Liver (tissue), 9 donors: ENCODE data around the gene PKP4. TPM values are rescaled to one million over a fixed set of nuclear protein-coding genes. Genes with fewer than 3 reads are reported as not detected.

Experiments
- DNase-seq: peaks from one replicate; pipeline ENCODE4 v3.0.0-alpha.2; 2017; ENCODE audit warnings: low spot score
- H3K27ac ChIP-seq, 2 donors: one replicate each; pipeline ENCODE4 v1.7.0; 2013; ENCODE audit warnings: inconsistent platforms in 2 of 2, low read length in 2 of 2, control low read depth in 1 of 2, low read depth in 1 of 2, mild to moderate bottlenecking in 1 of 2
- H3K27me3 ChIP-seq, 4 donors: one replicate each; pipeline versions ENCODE4 v1.6.1 to v1.7.0; 2013; ENCODE audit warnings: low read length in 3 of 4, inconsistent platforms in 1 of 4, mild to moderate bottlenecking in 1 of 4, moderate library complexity in 1 of 4; ENCODE audit not compliant: control insufficient read depth in 4 of 4, insufficient read depth in 4 of 4
- H3K36me3 ChIP-seq, 4 donors: one replicate each; pipeline versions ENCODE4 v1.6.1 to v1.7.0; 2013; ENCODE audit warnings: low read length in 3 of 4, mild to moderate bottlenecking in 3 of 4, low read depth in 1 of 4, moderate library complexity in 1 of 4; ENCODE audit not compliant: control insufficient read depth in 4 of 4, insufficient read depth in 3 of 4
- H3K4me1 ChIP-seq, 4 donors: one replicate each; pipeline versions ENCODE4 v1.6.1 to v1.7.0; 2013; ENCODE audit warnings: low read length in 3 of 4, mild to moderate bottlenecking in 3 of 4, moderate library complexity in 1 of 4; ENCODE audit not compliant: control insufficient read depth in 4 of 4, insufficient read depth in 4 of 4
- H3K4me3 ChIP-seq, 3 donors: one replicate each; pipeline versions ENCODE4 v1.6.1 to v1.7.0; 2013; ENCODE audit warnings: low read length in 3 of 3, control low read depth in 1 of 3, low read depth in 1 of 3, mild to moderate bottlenecking in 1 of 3
- H3K9ac ChIP-seq, 2 donors: one replicate each; pipeline ENCODE4 v1.7.0; 2013; ENCODE audit warnings: low read length in 2 of 2, mild to moderate bottlenecking in 2 of 2, moderate library complexity in 2 of 2, control low read depth in 1 of 2, low read depth in 1 of 2
- H3K9me3 ChIP-seq, 4 donors: one replicate each; pipeline versions ENCODE4 v1.6.1 to v1.7.0; 2013; ENCODE audit warnings: low read length in 3 of 4; ENCODE audit not compliant: control insufficient read depth in 4 of 4
- CTCF ChIP-seq: fragments of 150-350 bp; IDR thresholded peaks from 2 replicates; pipeline ENCODE4 v1.5.1; 2017; ENCODE audit warnings: improper control_type of control experiment, low read depth, low read length; ENCODE audit not compliant: missing input control
- EGR1 ChIP-seq, 2 donors: IDR thresholded peaks; 2 replicates each; pipeline ENCODE4 v1.6.1; 2016 to 2018; ENCODE audit warnings: antibody characterized with exemption in 2 of 2, low read depth in 2 of 2
- FOXA1 ChIP-seq: IDR thresholded peaks from 2 replicates; pipeline ENCODE4 v1.6.1; 2016; ENCODE audit warnings: antibody characterized with exemption
- FOXA2 ChIP-seq: IDR thresholded peaks from 2 replicates; pipeline ENCODE4 v1.6.1; 2016; ENCODE audit warnings: antibody characterized with exemption
- GABPA ChIP-seq, 2 donors: IDR thresholded peaks in 1 of 2; conservative IDR thresholded peaks in 1 of 2; 2 replicates each; pipeline ENCODE4 v1.6.1; 2016; ENCODE audit warnings: antibody characterized with exemption in 2 of 2, mild to moderate bottlenecking in 1 of 2, moderate library complexity in 1 of 2
- HNF4A ChIP-seq, 2 donors: conservative IDR thresholded peaks; 2 replicates each; pipeline ENCODE4 v1.6.1; 2016; ENCODE audit warnings: antibody characterized with exemption in 2 of 2, mild to moderate bottlenecking in 2 of 2
- HNF4G ChIP-seq: IDR thresholded peaks from 2 replicates; pipeline ENCODE4 v1.6.1; 2016; ENCODE audit warnings: antibody characterized with exemption
- MAX ChIP-seq: IDR thresholded peaks from 2 replicates; pipeline ENCODE4 v1.6.1; 2016; ENCODE audit warnings: antibody characterized with exemption
- NR2F2 ChIP-seq: IDR thresholded peaks from 2 replicates; pipeline ENCODE4 v1.6.1; 2016; ENCODE audit warnings: antibody characterized with exemption
- RAD21 ChIP-seq, 2 donors: IDR thresholded peaks; 2 replicates each; pipeline ENCODE4 v1.6.1; 2016; ENCODE audit warnings: antibody characterized with exemption in 2 of 2, mild to moderate bottlenecking in 2 of 2
- REST ChIP-seq: IDR thresholded peaks from 2 replicates; pipeline ENCODE4 v1.6.1; 2016; ENCODE audit warnings: antibody characterized with exemption, mild to moderate bottlenecking
- RXRA ChIP-seq, 2 donors: IDR thresholded peaks; 2 replicates each; pipeline ENCODE4 v1.6.1; 2017 to 2018; ENCODE audit warnings: antibody characterized with exemption in 2 of 2, mild to moderate bottlenecking in 1 of 2
- SP1 ChIP-seq: IDR thresholded peaks from 2 replicates; pipeline ENCODE4 v1.6.1; 2018; ENCODE audit warnings: antibody characterized with exemption, mild to moderate bottlenecking
- TAF1 ChIP-seq: conservative IDR thresholded peaks from 2 replicates; pipeline ENCODE4 v1.6.1; 2016; ENCODE audit warnings: antibody characterized with exemption, mild to moderate bottlenecking
- YY1 ChIP-seq: IDR thresholded peaks from 2 replicates; pipeline ENCODE4 v1.6.1; 2016; ENCODE audit warnings: antibody characterized with exemption, mild to moderate bottlenecking
- ZBTB33 ChIP-seq: IDR thresholded peaks from 2 replicates; pipeline ENCODE4 v1.6.1; 2016; ENCODE audit warnings: antibody characterized with exemption
- WGBS: extraction: QIAGEN DNeasy Blood & Tissue Kit; methylation state at CpG from one replicate; pipeline ENCODE4 v1.1.7; 2013; 5-methylcytosine and 5-hydroxymethylcytosine counted together
- polyA plus RNA-seq, 2 donors: library from polyadenylated mRNA; stranded (reverse) in 1 of 2; unstranded in 1 of 2; fragments of 200-250 nt in 1 of 2; fragments of >200 nt in 1 of 2; fragmentation: Nextera tagmentation in 1 of 2; extraction: Ambion mirVana in 1 of 2; gene quantifications; one replicate each; pipeline versions ENCODE4 v1.2.1 to v1.2.3, GENCODE V29; 2013 to 2015
- total RNA-seq, 2 donors: library from RNA; depleted of rRNA; stranded (reverse); fragments of >200 nt; gene quantifications; one replicate each; pipeline ENCODE4 v1.2.3, GENCODE V29; 2014
- donor health status: healthy.
- donor health status: healthy.
- donor health status: healthy.
- donor health status: healthy.
- donor health status: healthy.

The PKP4 gene
- total and polyA plus RNA-seq, 4 donors, result 7.7 to 33.8 (median 19.0) TPM

GRCh38 chr2:158457826-158458616 is 1.3 kb downstream of the PKP4 start:
- Histone ChIP-seq H3K9me3 (no peaks in the 10 kb centered on the region), H3K27me3 (no peaks in the 10 kb centered on the region), H3K36me3 (no peaks in the 10 kb centered on the region), H3K4me1 (peaks cover 0 to 36% (median 34%) of the 10 kb centered on the region in 4 donors), H3K4me3 (peak overlapping the region; percentile 74 to 91 (median 79)), H3K9ac (peak overlapping the region; percentile 10 to 27), H3K27ac (peak overlapping the region; percentile 92 to 96)
- under 1% methylated on average over 61 of the region's 61 CpGs for WGBS
- TF ChIP-seq TAF1 (no peak), HNF4A (conservative IDR thresholded peaks at IDR 0.05) (peak; percentile 92 to 93), RAD21 (IDR thresholded peaks at IDR 0.05) (peak; percentile 60 to 62), RXRA (IDR thresholded peaks at IDR 0.05) (peak; percentile 67 to 72), GABPA (IDR thresholded peaks at IDR 0.05 in 1 of 2, conservative IDR thresholded peaks at IDR 0.05 in 1 of 2) (no peak), MAX (peak; percentile 49), YY1 (peak; percentile 74), EGR1 (IDR thresholded peaks at IDR 0.05; ENCODE audit: low read depth in 2 of 2) (no peak), NR2F2 (peak; percentile 72), FOXA2 (peak; percentile 46), REST (peak; percentile 32), HNF4G (peak; percentile 90), CTCF (peak; percentile 28), FOXA1 (peak; percentile 21), SP1 (peak; percentile 93), ZBTB33 (no peak)
- DNase-seq, result peak; percentile 77
